ENCODE data around the gene C16orf95.
A peak's percentile ranks its signal among the peaks of the same experiment; 100 is the strongest.

The C16orf95 gene

GRCh38 chr16:87325423-87325858 is 8.2 kb upstream of the C16orf95 start:
- H3K27ac ChIP-seq (ENCODE audit: low read depth, low read length) = no peak overlapping the region
- H3K4me3 ChIP-seq (ENCODE audit: low read length) = no peak overlapping the region
- H3K36me3 ChIP-seq (ENCODE audit: control insufficient read depth, insufficient read depth, low read length) = peaks cover 10% of the 10 kb centered on the region
- no peak overlapping the region for H3K9ac ChIP-seq (ENCODE audit: low read length)
- H3K4me1 ChIP-seq (ENCODE audit: control insufficient read depth, insufficient read depth, low read length) = no peaks in the 10 kb centered on the region
- H3K27me3 ChIP-seq (ENCODE audit: control insufficient read depth, insufficient read depth, low read length) = no peaks in the 10 kb centered on the region

- H3K4me3 ChIP-seq (ENCODE audit: low read length) = no peak overlapping the region
- H3K27ac ChIP-seq (ENCODE audit: low read depth, low read length) = no peak overlapping the region
- H3K9ac ChIP-seq (ENCODE audit: low read length) = no peak overlapping the region
- H3K36me3 ChIP-seq (ENCODE audit: control insufficient read depth, insufficient read depth, low read length) = peaks cover 3% of the 10 kb centered on the region
- no peaks in the 10 kb centered on the region for H3K27me3 ChIP-seq (ENCODE audit: control insufficient read depth, insufficient read depth, low read length)
- H3K4me1 ChIP-seq (ENCODE audit: control insufficient read depth, insufficient read depth, low read length) = no peaks in the 10 kb centered on the region
These were observed 7.5 kb upstream of the C16orf95 start for GRCh38 chr16:87324411-87325275.

GRCh38 chr16:87323727-87324410 is 6.7 kb upstream of the C16orf95 start:
- no peak overlapping the region for H3K4me3 ChIP-seq (ENCODE audit: low read length)
- H3K27ac ChIP-seq (ENCODE audit: low read depth, low read length) = no peak overlapping the region
- H3K9ac ChIP-seq (ENCODE audit: low read length) = no peak overlapping the region
- H3K4me1 ChIP-seq (ENCODE audit: control insufficient read depth, insufficient read depth, low read length) = no peaks in the 10 kb centered on the region
- no peaks in the 10 kb centered on the region for H3K27me3 ChIP-seq (ENCODE audit: control insufficient read depth, insufficient read depth, low read length)
- H3K36me3 ChIP-seq (ENCODE audit: control insufficient read depth, insufficient read depth, low read length) = peaks cover 1% of the 10 kb centered on the region

- no peaks in the 10 kb centered on the region for H3K36me3 ChIP-seq (ENCODE audit: control insufficient read depth, insufficient read depth, low read length)
- no peaks in the 10 kb centered on the region for H3K27me3 ChIP-seq (ENCODE audit: control insufficient read depth, insufficient read depth, low read length)
- no peak overlapping the region for H3K27ac ChIP-seq (ENCODE audit: low read depth, low read length)
- no peak overlapping the region for H3K9ac ChIP-seq (ENCODE audit: low read length)
- H3K4me3 ChIP-seq (ENCODE audit: low read length) = no peak overlapping the region
- H3K4me1 ChIP-seq (ENCODE audit: control insufficient read depth, insufficient read depth, low read length) = peaks cover 5% of the 10 kb centered on the region
These were observed 5.9 kb upstream of the C16orf95 start for GRCh38 chr16:87322833-87323726.

GRCh38 chr16:87322360-87322759 is 5.2 kb upstream of the C16orf95 start:
- Histone ChIP-seq H3K4me3 (ENCODE audit: low read length) (no peak overlapping the region), H3K27ac (ENCODE audit: low read depth, low read length) (no peak overlapping the region), H3K36me3 (ENCODE audit: control insufficient read depth, insufficient read depth, low read length) (no peaks in the 10 kb centered on the region), H3K27me3 (ENCODE audit: control insufficient read depth, insufficient read depth, low read length) (no peaks in the 10 kb centered on the region), H3K9ac (ENCODE audit: low read length) (no peak overlapping the region), H3K4me1 (ENCODE audit: control insufficient read depth, insufficient read depth, low read length) (peaks cover 7% of the 10 kb centered on the region)

- H3K27me3 ChIP-seq (ENCODE audit: control insufficient read depth, insufficient read depth, low read length) = no peaks in the 10 kb centered on the region
- H3K27ac ChIP-seq (ENCODE audit: low read depth, low read length) = no peak overlapping the region
- H3K4me1 ChIP-seq (ENCODE audit: control insufficient read depth, insufficient read depth, low read length) = peaks cover 7% of the 10 kb centered on the region
- no peaks in the 10 kb centered on the region for H3K36me3 ChIP-seq (ENCODE audit: control insufficient read depth, insufficient read depth, low read length)
- no peak overlapping the region for H3K9ac ChIP-seq (ENCODE audit: low read length)
- no peak overlapping the region for H3K4me3 ChIP-seq (ENCODE audit: low read length)
These were observed 4.3 kb upstream of the C16orf95 start for GRCh38 chr16:87321336-87322107.

- Histone ChIP-seq H3K4me1 (ENCODE audit: control insufficient read depth, insufficient read depth, low read length) (peaks cover 7% of the 10 kb centered on the region), H3K9ac (ENCODE audit: low read length) (no peak overlapping the region), H3K36me3 (ENCODE audit: control insufficient read depth, insufficient read depth, low read length) (no peaks in the 10 kb centered on the region), H3K27me3 (ENCODE audit: control insufficient read depth, insufficient read depth, low read length) (no peaks in the 10 kb centered on the region), H3K4me3 (ENCODE audit: low read length) (no peak overlapping the region), H3K27ac (ENCODE audit: low read depth, low read length) (no peak overlapping the region)
These were observed 3.5 kb upstream of the C16orf95 start for GRCh38 chr16:87320510-87321227.

- Histone ChIP-seq H3K27me3 (ENCODE audit: control insufficient read depth, insufficient read depth, low read length) (no peaks in the 10 kb centered on the region), H3K27ac (ENCODE audit: low read depth, low read length) (no peak overlapping the region), H3K9ac (ENCODE audit: low read length) (no peak overlapping the region), H3K4me3 (ENCODE audit: low read length) (no peak overlapping the region), H3K36me3 (ENCODE audit: control insufficient read depth, insufficient read depth, low read length) (no peaks in the 10 kb centered on the region), H3K4me1 (ENCODE audit: control insufficient read depth, insufficient read depth, low read length) (peaks cover 7% of the 10 kb centered on the region)
These were observed 2.9 kb upstream of the C16orf95 start for GRCh38 chr16:87319997-87320491.

GRCh38 chr16:87319011-87319410 is 1.8 kb upstream of the C16orf95 start:
- H3K27me3 ChIP-seq (ENCODE audit: control insufficient read depth, insufficient read depth, low read length) = no peaks in the 10 kb centered on the region
- no peak overlapping the region for H3K9ac ChIP-seq (ENCODE audit: low read length)
- no peak overlapping the region for H3K27ac ChIP-seq (ENCODE audit: low read depth, low read length)
- H3K4me3 ChIP-seq (ENCODE audit: low read length) = no peak overlapping the region
- peaks cover 7% of the 10 kb centered on the region for H3K4me1 ChIP-seq (ENCODE audit: control insufficient read depth, insufficient read depth, low read length)
- H3K36me3 ChIP-seq (ENCODE audit: control insufficient read depth, insufficient read depth, low read length) = no peaks in the 10 kb centered on the region

GRCh38 chr16:87317750-87318644 is 805 bp upstream of the C16orf95 start:
- Histone ChIP-seq H3K36me3 (ENCODE audit: control insufficient read depth, insufficient read depth, low read length) (no peaks in the 10 kb centered on the region), H3K4me1 (ENCODE audit: control insufficient read depth, insufficient read depth, low read length) (peaks cover 7% of the 10 kb centered on the region), H3K9ac (ENCODE audit: low read length) (peak overlapping the region; percentile 81), H3K27ac (ENCODE audit: low read depth, low read length) (peak overlapping the region; percentile 83), H3K4me3 (ENCODE audit: low read length) (peak overlapping the region; percentile 79), H3K27me3 (ENCODE audit: control insufficient read depth, insufficient read depth, low read length) (no peaks in the 10 kb centered on the region)

All from rectal smooth muscle tissue (tissue), 1 donor.